Measurements from ENCODE around the gene PET100.

Gene PET100

DNA sequence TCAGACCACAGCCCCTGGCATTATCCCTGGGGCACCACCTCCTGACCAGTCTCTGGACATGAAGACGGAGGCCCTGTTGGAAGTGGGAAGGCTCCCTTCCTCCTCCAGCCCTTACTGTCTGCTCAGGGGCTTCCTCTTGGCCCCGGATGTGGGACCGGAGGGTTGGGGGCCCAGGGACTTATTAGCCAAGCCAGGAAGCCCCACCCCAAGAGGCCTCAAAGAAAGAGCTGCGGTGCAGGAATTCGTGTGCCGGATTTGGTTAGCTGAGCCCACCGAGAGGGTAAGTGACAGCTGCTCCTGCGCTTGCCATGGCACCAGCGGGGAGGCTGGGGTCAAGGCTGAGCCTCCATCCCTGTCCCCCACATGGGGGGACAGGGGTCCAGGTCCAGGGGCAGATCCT, 39.2 kb downstream of the PET100 start, which contains the start of gene RETN:
TSS of gene RETN (plus strand) at position 208 of the 400 bp plus-strand sequence. CDS start 278 bp downstream, outside the sequence.
- no peak for DNase-seq
- peaks cover 0 to 45% of the 10 kb centered on the region in 2 donors for H3K27me3 ChIP-seq
- H3K9me3 ChIP-seq: no peaks in the 10 kb centered on the region
- H3K27ac ChIP-seq: no peak within 1 kb of the TSS
- H3K36me3 ChIP-seq: no peaks in the 10 kb centered on the region
- TF ChIP-seq, protein P1, sequence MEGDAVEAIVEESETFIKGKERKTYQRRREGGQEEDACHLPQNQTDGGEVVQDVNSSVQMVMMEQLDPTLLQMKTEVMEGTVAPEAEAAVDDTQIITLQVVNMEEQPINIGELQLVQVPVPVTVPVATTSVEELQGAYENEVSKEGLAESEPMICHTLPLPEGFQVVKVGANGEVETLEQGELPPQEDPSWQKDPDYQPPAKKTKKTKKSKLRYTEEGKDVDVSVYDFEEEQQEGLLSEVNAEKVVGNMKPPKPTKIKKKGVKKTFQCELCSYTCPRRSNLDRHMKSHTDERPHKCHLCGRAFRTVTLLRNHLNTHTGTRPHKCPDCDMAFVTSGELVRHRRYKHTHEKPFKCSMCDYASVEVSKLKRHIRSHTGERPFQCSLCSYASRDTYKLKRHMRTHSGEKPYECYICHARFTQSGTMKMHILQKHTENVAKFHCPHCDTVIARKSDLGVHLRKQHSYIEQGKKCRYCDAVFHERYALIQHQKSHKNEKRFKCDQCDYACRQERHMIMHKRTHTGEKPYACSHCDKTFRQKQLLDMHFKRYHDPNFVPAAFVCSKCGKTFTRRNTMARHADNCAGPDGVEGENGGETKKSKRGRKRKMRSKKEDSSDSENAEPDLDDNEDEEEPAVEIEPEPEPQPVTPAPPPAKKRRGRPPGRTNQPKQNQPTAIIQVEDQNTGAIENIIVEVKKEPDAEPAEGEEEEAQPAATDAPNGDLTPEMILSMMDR (IDR thresholded peaks at IDR 0.05): no peak
- intact Hi-C loops (cut with DNase I; ENCODE audit: low total_unique reads): no loop called here
- peaks cover 0 to 6% (median 0%) of the 10 kb centered on the region in 4 donors for H3K4me1 ChIP-seq
- H3K4me3 ChIP-seq: no peak within 1 kb of the TSS

DNA sequence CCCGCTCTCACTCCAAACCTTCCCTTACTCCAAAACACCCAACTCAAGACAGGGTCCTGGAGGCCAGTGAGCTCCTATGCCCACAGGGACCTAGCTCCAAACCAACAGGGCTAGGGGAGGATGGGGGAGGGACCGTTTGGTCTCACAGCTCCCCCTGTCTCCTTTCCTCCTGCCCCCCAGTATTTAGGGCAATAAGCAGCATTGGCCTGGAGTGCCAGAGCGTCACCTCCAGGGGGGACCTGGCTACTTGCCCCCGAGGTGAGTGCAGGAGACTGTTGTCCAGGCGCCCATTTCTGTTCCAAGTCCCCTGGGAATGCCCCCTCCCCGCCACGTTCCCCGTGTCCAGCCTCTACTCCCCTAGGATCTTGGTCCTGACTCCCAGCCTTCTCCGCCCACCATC, 40.0 kb downstream of the PET100 start:
- TF ChIP-seq, protein P1 (IDR thresholded peaks at IDR 0.05): no peak
- no peaks in the 10 kb centered on the region for H3K36me3 ChIP-seq
- peaks cover 0 to 43% of the 10 kb centered on the region in 2 donors for H3K27me3 ChIP-seq
- H3K27ac ChIP-seq: no peak overlapping the region
- no peak overlapping the region for H3K4me3 ChIP-seq
- H3K4me1 ChIP-seq: peaks cover 0 to 6% (median 0%) of the 10 kb centered on the region in 4 donors
- no peaks in the 10 kb centered on the region for H3K9me3 ChIP-seq
- DNase-seq: no peak
- intact Hi-C loops (cut with DNase I; ENCODE audit: low total_unique reads): loop anchor here (10.0 kb wide), 1 partner anchor 315 kb away; no protein-coding TSS in a partner anchor

DNA sequence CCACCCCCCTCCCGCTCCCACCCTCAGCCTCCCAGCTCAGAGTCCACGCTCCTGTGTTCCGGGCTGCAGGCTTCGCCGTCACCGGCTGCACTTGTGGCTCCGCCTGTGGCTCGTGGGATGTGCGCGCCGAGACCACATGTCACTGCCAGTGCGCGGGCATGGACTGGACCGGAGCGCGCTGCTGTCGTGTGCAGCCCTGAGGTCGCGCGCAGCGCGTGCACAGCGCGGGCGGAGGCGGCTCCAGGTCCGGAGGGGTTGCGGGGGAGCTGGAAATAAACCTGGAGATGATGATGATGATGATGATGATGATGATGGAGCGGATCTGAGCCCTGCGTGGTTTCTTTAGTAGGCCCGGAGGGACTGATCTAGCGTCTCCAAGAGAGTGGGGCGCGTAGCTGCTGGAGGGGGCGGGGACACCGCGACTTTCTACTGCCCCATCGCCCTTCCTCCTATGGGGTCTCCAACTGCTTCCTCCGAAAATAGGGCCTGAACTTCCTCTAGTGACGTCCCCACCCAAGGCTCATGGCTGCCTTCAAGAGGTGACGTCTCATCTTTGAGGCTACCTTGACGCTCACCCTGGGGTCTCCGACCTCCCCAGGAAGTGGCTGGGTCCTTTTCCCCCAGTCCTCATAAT, 40.7 kb downstream of the PET100 start:
- peaks cover 0 to 6% (median 0%) of the 10 kb centered on the region in 4 donors for H3K4me1 ChIP-seq
- intact Hi-C loops (cut with DNase I; ENCODE audit: low total_unique reads): loop anchor here (10.0 kb wide), 1 partner anchor 315 kb away; no protein-coding TSS in a partner anchor
- TF ChIP-seq, protein P1 (IDR thresholded peaks at IDR 0.05): no peak
- peaks cover 0 to 43% of the 10 kb centered on the region in 2 donors for H3K27me3 ChIP-seq
- no peak for DNase-seq
- H3K4me3 ChIP-seq: no peak overlapping the region
- H3K27ac ChIP-seq: no peak overlapping the region
- H3K36me3 ChIP-seq: no peaks in the 10 kb centered on the region
- H3K9me3 ChIP-seq: no peaks in the 10 kb centered on the region

DNA sequence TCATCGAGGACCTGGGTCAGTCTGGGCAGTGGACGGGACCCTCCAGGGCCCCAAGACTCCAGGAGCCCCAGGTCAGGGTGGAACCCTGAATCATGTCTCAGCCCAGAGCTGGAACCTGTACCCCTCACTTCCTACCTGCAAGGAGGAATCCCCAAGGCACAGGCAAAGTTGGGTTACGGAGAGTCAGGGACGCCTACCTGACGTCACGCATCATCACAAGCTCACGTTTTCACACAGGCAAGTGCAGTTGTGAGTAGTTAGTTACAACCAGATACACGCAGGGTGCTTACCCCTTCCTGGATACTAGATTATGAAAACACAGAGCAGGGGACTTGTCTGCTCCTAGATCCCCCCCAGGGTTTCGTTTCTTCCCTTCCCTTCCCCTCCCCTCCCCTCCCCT, 41.2 kb downstream of the PET100 start:
- intact Hi-C loops (cut with DNase I; ENCODE audit: low total_unique reads): loop anchor here (10.0 kb wide), 1 partner anchor 316 kb away; no protein-coding TSS in a partner anchor
- Histone ChIP-seq H3K9me3 (no peaks in the 10 kb centered on the region), H3K4me1 (peaks cover 0 to 6% (median 0%) of the 10 kb centered on the region in 4 donors), H3K27ac (no peak overlapping the region), H3K36me3 (no peaks in the 10 kb centered on the region), H3K4me3 (no peak overlapping the region), H3K27me3 (peaks cover 0 to 43% of the 10 kb centered on the region in 2 donors)
- TF ChIP-seq, protein P1 (IDR thresholded peaks at IDR 0.05): no peak
- DNase-seq: no peak

DNA sequence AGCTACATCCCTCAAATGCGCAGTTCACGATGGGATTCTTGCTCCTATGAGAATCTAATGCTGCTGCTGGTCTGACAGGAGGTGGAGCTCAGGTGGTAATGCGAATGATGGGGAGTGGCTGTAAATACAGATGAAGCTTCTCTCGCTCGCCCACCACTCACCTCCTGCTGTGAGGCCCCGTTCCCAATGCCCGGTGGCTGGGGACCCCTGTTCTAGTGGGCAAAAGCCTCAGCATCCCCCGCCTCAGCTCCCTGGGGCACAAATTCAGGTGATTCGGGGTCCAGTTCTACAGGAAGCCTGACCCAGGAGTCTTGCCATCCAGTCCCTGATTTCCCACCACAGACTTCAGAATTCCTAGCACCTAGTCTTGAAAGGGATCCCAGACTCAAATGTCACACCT, 42.9 kb downstream of the PET100 start:
- intact Hi-C loops (cut with DNase I; ENCODE audit: low total_unique reads): loop anchor here (10.0 kb wide), 1 partner anchor 318 kb away; no protein-coding TSS in a partner anchor
- TF ChIP-seq, protein P1 (IDR thresholded peaks at IDR 0.05): no peak
- H3K9me3 ChIP-seq: no peaks in the 10 kb centered on the region
- no peak overlapping the region for H3K4me3 ChIP-seq
- peaks cover 0 to 6% (median 0%) of the 10 kb centered on the region in 4 donors for H3K4me1 ChIP-seq
- no peak overlapping the region for H3K27ac ChIP-seq
- no peak for DNase-seq
- H3K27me3 ChIP-seq: peaks cover 0 to 58% of the 10 kb centered on the region in 2 donors
- H3K36me3 ChIP-seq: no peaks in the 10 kb centered on the region

Data from tibial artery (tissue), 4 donors.